SK-N-SH (cell line): ENCODE results near the gene MAP4K4.

ENCODE experiments used
- CHD2 ChIP-seq: fragments of 150-350 bp; IDR thresholded peaks from 2 replicates; pipeline ENCODE4 v1.6.1; 2018; ENCODE audit warnings: low read length; ENCODE audit not compliant: partially characterized antibody
- ELF1 ChIP-seq: IDR thresholded peaks from 2 replicates; pipeline ENCODE4 v1.4.0; 2012
- EZH2phosphoT487 ChIP-seq: fragments of 200-600 bp; sonication (generic); IDR thresholded peaks from 2 replicates; pipeline ENCODE4 v1.6.1; 2017; ENCODE audit warnings: low read depth, mixed run types, mild to moderate bottlenecking, antibody characterized with exemption, moderate library complexity, borderline replicate concordance
- GABPA ChIP-seq: IDR thresholded peaks from 2 replicates; pipeline ENCODE4 v1.4.0; 2012; ENCODE audit warnings: low read depth, mild to moderate bottlenecking
- NFIC ChIP-seq: IDR thresholded peaks from 2 replicates; pipeline ENCODE4 v1.4.0; 2012; ENCODE audit warnings: borderline replicate concordance
- NRF1 ChIP-seq: IDR thresholded peaks from 2 replicates; pipeline ENCODE4 v1.6.1; 2012; ENCODE audit warnings: low read depth, mild to moderate bottlenecking, low read length
- POLR2AphosphoS5 ChIP-seq: IDR thresholded peaks from 2 replicates; pipeline ENCODE4 v1.6.1; 2012; ENCODE audit warnings: low read depth, low read length
- RFX5 ChIP-seq: IDR thresholded peaks from 2 replicates; pipeline ENCODE4 v1.6.1; 2012; ENCODE audit warnings: mild to moderate bottlenecking, improper control_type of control experiment, low read length
- SMC3 ChIP-seq: IDR thresholded peaks from 2 replicates; pipeline ENCODE4 v1.6.1; 2012; ENCODE audit warnings: low read depth, low read length, improper control_type of control experiment
- TCF12 ChIP-seq: IDR thresholded peaks from 2 replicates; pipeline ENCODE4 v1.4.0; 2012
- YY1 ChIP-seq: IDR thresholded peaks from 2 replicates; pipeline ENCODE4 v1.4.0; 2012; ENCODE audit warnings: low read depth, mild to moderate bottlenecking
- TF ChIP-seq, protein P1 (sequence below): fragments of 200-600 bp; sonication (generic); IDR thresholded peaks from 2 replicates; pipeline ENCODE4 v1.6.1; 2017; ENCODE audit warnings: antibody characterized with exemption, mild to moderate bottlenecking, moderate library complexity
- TF ChIP-seq, protein P2 (sequence below): IDR thresholded peaks from 2 replicates; pipeline ENCODE4 v1.6.1; 2012; ENCODE audit warnings: mild to moderate bottlenecking, low read depth, low read length, moderate library complexity
- TF ChIP-seq, protein P3 (sequence below): IDR thresholded peaks from 2 replicates; pipeline ENCODE4 v1.4.0; 2012; ENCODE audit warnings: low read depth

DNA sequence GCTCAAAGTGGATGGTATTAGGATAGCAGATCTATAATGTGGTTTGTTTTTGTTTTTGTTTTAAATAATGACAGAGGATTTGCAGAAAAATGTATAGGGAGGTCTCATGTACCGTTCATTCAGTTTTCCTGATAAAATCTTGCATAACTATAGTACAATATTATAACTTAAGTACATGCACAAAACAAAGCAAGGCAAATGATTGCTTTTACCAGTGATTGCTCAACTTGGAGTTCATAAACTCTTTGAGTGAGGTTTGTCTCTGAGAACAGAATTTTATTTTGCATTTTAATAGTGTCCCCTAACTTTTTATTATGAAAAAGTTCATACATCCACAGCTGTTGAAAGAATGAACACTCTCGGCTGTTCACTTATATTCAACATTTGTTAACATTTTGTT lies 96.6 kb downstream of the MAP4K4 start:
- no peak for TF ChIP-seq NRF1
- TF ChIP-seq, protein P1, sequence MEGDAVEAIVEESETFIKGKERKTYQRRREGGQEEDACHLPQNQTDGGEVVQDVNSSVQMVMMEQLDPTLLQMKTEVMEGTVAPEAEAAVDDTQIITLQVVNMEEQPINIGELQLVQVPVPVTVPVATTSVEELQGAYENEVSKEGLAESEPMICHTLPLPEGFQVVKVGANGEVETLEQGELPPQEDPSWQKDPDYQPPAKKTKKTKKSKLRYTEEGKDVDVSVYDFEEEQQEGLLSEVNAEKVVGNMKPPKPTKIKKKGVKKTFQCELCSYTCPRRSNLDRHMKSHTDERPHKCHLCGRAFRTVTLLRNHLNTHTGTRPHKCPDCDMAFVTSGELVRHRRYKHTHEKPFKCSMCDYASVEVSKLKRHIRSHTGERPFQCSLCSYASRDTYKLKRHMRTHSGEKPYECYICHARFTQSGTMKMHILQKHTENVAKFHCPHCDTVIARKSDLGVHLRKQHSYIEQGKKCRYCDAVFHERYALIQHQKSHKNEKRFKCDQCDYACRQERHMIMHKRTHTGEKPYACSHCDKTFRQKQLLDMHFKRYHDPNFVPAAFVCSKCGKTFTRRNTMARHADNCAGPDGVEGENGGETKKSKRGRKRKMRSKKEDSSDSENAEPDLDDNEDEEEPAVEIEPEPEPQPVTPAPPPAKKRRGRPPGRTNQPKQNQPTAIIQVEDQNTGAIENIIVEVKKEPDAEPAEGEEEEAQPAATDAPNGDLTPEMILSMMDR = no peak
- no peak for TF ChIP-seq TCF12
- TF ChIP-seq SMC3 = no peak
- TF ChIP-seq ELF1 = no peak
- no peak for TF ChIP-seq CHD2
- no peak for TF ChIP-seq GABPA
- TF ChIP-seq POLR2AphosphoS5 = no peak
- no peak for TF ChIP-seq RFX5
- TF ChIP-seq, protein P2, sequence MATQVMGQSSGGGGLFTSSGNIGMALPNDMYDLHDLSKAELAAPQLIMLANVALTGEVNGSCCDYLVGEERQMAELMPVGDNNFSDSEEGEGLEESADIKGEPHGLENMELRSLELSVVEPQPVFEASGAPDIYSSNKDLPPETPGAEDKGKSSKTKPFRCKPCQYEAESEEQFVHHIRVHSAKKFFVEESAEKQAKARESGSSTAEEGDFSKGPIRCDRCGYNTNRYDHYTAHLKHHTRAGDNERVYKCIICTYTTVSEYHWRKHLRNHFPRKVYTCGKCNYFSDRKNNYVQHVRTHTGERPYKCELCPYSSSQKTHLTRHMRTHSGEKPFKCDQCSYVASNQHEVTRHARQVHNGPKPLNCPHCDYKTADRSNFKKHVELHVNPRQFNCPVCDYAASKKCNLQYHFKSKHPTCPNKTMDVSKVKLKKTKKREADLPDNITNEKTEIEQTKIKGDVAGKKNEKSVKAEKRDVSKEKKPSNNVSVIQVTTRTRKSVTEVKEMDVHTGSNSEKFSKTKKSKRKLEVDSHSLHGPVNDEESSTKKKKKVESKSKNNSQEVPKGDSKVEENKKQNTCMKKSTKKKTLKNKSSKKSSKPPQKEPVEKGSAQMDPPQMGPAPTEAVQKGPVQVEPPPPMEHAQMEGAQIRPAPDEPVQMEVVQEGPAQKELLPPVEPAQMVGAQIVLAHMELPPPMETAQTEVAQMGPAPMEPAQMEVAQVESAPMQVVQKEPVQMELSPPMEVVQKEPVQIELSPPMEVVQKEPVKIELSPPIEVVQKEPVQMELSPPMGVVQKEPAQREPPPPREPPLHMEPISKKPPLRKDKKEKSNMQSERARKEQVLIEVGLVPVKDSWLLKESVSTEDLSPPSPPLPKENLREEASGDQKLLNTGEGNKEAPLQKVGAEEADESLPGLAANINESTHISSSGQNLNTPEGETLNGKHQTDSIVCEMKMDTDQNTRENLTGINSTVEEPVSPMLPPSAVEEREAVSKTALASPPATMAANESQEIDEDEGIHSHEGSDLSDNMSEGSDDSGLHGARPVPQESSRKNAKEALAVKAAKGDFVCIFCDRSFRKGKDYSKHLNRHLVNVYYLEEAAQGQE = no peak
- TF ChIP-seq YY1 = no peak
- no peak for TF ChIP-seq EZH2phosphoT487
- no peak for TF ChIP-seq NFIC
- TF ChIP-seq, protein P3, sequence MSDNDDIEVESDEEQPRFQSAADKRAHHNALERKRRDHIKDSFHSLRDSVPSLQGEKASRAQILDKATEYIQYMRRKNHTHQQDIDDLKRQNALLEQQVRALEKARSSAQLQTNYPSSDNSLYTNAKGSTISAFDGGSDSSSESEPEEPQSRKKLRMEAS = no peak
